Measurements from ENCODE around the gene DDHD1.

- TF ChIP-seq POLR2A (IDR thresholded peaks at IDR 0.05; ENCODE audit: low read length) (no peak), GATA1 (IDR thresholded peaks at IDR 0.05; ENCODE audit: low read depth, low read length) (no peak)
Measured at GRCh38 chr14:53174918-53175317, 21.8 kb upstream of the DDHD1 start.
